ENCODE data around the gene TMEM201.
"Not testable (repeated sequence)": the region's sequence is repeated elsewhere in the genome, so short reads cannot be mapped to it uniquely, and the experiment has no call there.

Gene TMEM201

DNA sequence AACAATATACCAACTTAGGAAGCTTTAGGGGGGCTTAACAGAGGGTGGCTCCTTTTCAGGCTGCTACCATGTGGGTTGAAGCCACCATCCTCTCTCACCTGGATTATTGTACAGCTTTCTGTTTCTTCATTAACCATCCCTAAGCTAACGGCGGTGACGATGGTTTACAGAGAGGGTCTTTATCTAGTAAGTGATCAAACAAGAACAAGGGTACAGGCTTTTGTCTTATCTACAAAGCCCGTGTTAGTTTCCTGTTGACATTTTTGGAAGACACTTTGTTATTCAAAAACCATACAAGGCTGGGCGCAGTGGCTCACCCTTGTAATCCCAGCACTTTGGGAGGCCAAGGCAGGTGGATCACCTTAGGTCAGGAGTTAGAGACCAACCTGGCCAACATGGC lies 29.0 kb upstream of the TMEM201 start:
- H3F3A ChIP-seq (ENCODE audit: insufficient read depth) = peaks cover 4% of the 10 kb centered on the region; the same call in 1 of the 2 replicates
- no peaks in the 10 kb centered on the region for H3K9me3 ChIP-seq (ENCODE audit: insufficient read depth, low read length)
- no peak overlapping the region for H3K4me2 ChIP-seq (ENCODE audit: low read depth, low read length, poor library complexity, severe bottlenecking)
- H3K9me2 ChIP-seq (replicated peaks; ENCODE audit: insufficient read depth, low read length) = no peaks in the 10 kb centered on the region
- H3K4me3 ChIP-seq (ENCODE audit: insufficient read depth, low read length, poor library complexity, severe bottlenecking) = no peak overlapping the region
- TF ChIP-seq, protein P1, sequence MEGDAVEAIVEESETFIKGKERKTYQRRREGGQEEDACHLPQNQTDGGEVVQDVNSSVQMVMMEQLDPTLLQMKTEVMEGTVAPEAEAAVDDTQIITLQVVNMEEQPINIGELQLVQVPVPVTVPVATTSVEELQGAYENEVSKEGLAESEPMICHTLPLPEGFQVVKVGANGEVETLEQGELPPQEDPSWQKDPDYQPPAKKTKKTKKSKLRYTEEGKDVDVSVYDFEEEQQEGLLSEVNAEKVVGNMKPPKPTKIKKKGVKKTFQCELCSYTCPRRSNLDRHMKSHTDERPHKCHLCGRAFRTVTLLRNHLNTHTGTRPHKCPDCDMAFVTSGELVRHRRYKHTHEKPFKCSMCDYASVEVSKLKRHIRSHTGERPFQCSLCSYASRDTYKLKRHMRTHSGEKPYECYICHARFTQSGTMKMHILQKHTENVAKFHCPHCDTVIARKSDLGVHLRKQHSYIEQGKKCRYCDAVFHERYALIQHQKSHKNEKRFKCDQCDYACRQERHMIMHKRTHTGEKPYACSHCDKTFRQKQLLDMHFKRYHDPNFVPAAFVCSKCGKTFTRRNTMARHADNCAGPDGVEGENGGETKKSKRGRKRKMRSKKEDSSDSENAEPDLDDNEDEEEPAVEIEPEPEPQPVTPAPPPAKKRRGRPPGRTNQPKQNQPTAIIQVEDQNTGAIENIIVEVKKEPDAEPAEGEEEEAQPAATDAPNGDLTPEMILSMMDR (IDR thresholded peaks at IDR 0.05; ENCODE audit: insufficient read depth, low read length, poor library complexity, severe bottlenecking) = no peak
- TF ChIP-seq EZH2phosphoT487 (conservative IDR thresholded peaks at IDR 0.05; ENCODE audit: low read length) = no peak
- no peak overlapping the region for H3K27ac ChIP-seq (ENCODE audit: low read depth, low read length)
- H3K9ac ChIP-seq (ENCODE audit: low read length) = no peak overlapping the region
- H3K79me2 ChIP-seq (ENCODE audit: insufficient read depth, low read length) = peaks cover 4% of the 10 kb centered on the region; the same call in 1 of the 2 replicates
- no peaks in the 10 kb centered on the region for H3K27me3 ChIP-seq (ENCODE audit: low read length)
- peaks cover 10% of the 10 kb centered on the region; the same call in 1 of the 2 replicates for H3K36me3 ChIP-seq (ENCODE audit: low read length)
- H2AFZ ChIP-seq (ENCODE audit: low read depth, low read length, severe bottlenecking) = no peak overlapping the region
- H4K20me1 ChIP-seq (ENCODE audit: low read depth, low read length) = 0 out of 2 replicates have a peak, but pooled peaks cover 4% of the 10 kb centered on the region

DNA sequence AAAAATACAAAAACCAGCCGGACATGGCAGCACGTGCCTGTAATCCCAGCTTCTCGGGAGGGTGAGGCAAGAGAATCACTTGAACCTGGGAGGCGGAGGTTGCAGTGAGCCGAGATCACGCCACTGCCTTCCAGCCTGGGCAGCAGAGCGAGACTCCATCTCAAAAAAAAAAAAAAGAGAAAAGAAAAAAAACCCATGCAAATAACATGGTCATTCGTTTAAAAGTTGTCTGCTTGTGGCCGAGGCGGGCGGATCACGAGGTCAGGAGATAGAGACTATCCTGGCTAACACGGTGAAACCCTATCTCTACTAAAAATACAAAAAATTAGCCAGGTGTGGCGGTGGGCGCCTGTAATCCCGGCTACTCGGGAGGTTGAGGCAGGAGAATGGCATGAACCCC lies 28.6 kb upstream of the TMEM201 start:
- H3K36me3 ChIP-seq (ENCODE audit: low read length); H4K20me1 ChIP-seq (ENCODE audit: low read depth, low read length); H3F3A ChIP-seq (ENCODE audit: insufficient read depth); H3K27ac ChIP-seq (ENCODE audit: low read depth, low read length); H3K79me2 ChIP-seq (ENCODE audit: insufficient read depth, low read length); H3K4me2 ChIP-seq (ENCODE audit: low read depth, low read length, poor library complexity, severe bottlenecking); H3K9ac ChIP-seq (ENCODE audit: low read length); H3K4me3 ChIP-seq (ENCODE audit: insufficient read depth, low read length, poor library complexity, severe bottlenecking); H3K27me3 ChIP-seq (ENCODE audit: low read length); H3K9me3 ChIP-seq (ENCODE audit: insufficient read depth, low read length); H3K9me2 ChIP-seq (replicated peaks; ENCODE audit: insufficient read depth, low read length); H2AFZ ChIP-seq (ENCODE audit: low read depth, low read length, severe bottlenecking): not testable (repeated sequence)

DNA sequence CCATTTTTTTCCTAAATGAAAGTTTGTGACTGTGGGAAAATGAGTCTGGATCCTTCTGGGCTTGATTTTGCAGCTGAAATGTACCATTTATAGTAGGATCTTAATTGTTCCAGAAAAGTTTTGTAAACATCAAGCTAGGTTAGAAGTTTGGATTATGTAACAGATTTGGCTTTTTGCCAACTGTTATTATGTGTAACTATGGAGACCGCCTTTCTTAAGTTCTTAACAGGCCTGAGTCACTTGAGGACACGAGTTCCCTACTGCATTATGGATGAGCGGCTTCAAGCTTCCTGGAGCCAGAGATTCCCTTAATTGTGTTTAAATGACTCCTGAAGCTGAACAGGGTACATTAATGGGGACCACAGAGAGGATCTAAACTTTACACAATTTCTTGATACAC lies 27.3 kb upstream of the TMEM201 start:
- H3F3A ChIP-seq (ENCODE audit: insufficient read depth) = peaks cover 4% of the 10 kb centered on the region; the same call in 1 of the 2 replicates
- H3K9me2 ChIP-seq (replicated peaks; ENCODE audit: insufficient read depth, low read length) = no peaks in the 10 kb centered on the region
- H3K9me3 ChIP-seq (ENCODE audit: insufficient read depth, low read length) = no peaks in the 10 kb centered on the region
- H3K27me3 ChIP-seq (ENCODE audit: low read length) = no peaks in the 10 kb centered on the region
- no peak overlapping the region for H2AFZ ChIP-seq (ENCODE audit: low read depth, low read length, severe bottlenecking)
- H3K9ac ChIP-seq (ENCODE audit: low read length) = no peak overlapping the region
- H3K27ac ChIP-seq (ENCODE audit: low read depth, low read length) = no peak overlapping the region
- 0 out of 2 replicates have a peak, but pooled peaks cover 4% of the 10 kb centered on the region for H4K20me1 ChIP-seq (ENCODE audit: low read depth, low read length)
- no peak overlapping the region for H3K4me2 ChIP-seq (ENCODE audit: low read depth, low read length, poor library complexity, severe bottlenecking)
- peaks cover 4% of the 10 kb centered on the region; the same call in 1 of the 2 replicates for H3K36me3 ChIP-seq (ENCODE audit: low read length)
- TF ChIP-seq EZH2phosphoT487 (conservative IDR thresholded peaks at IDR 0.05; ENCODE audit: low read length) = no peak
- TF ChIP-seq, protein P1 (IDR thresholded peaks at IDR 0.05; ENCODE audit: insufficient read depth, low read length, poor library complexity, severe bottlenecking) = no peak
- H3K4me3 ChIP-seq (ENCODE audit: insufficient read depth, low read length, poor library complexity, severe bottlenecking) = no peak overlapping the region
- H3K79me2 ChIP-seq (ENCODE audit: insufficient read depth, low read length) = peaks cover 4% of the 10 kb centered on the region; the same call in 1 of the 2 replicates

DNA sequence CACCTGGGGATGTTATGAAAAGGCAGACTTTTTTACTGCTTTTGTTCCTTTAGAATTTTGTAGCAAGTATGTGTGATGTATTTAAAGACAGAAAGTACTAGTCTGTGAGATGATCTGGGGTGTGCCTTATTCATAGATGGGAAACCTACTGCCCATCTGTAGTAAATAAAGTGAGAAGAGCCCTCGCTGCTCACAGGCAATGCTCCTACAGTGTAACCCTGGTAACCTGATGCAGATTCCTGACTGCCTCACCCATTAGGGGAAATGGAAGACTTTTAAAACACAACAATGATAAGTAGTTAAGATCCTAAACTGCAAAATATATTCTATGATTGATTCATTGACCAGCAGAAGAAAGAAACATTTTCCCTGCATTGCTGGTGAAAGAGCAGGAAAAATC lies 19.4 kb upstream of the TMEM201 start:
- Histone ChIP-seq H3K9me2 (replicated peaks; ENCODE audit: insufficient read depth, low read length) (no peaks in the 10 kb centered on the region), H3K27me3 (ENCODE audit: low read length) (no peaks in the 10 kb centered on the region), H3K79me2 (ENCODE audit: insufficient read depth, low read length) (no peaks in the 10 kb centered on the region), H3K36me3 (ENCODE audit: low read length) (peaks cover 6% of the 10 kb centered on the region; the same call in 1 of the 2 replicates), H3K4me3 (ENCODE audit: insufficient read depth, low read length, poor library complexity, severe bottlenecking) (no peak overlapping the region), H4K20me1 (ENCODE audit: low read depth, low read length) (no peaks in the 10 kb centered on the region), H3K9ac (ENCODE audit: low read length) (no peak overlapping the region), H3K4me2 (ENCODE audit: low read depth, low read length, poor library complexity, severe bottlenecking) (no peak overlapping the region), H3K27ac (ENCODE audit: low read depth, low read length) (no peak overlapping the region), H2AFZ (ENCODE audit: low read depth, low read length, severe bottlenecking) (no peak overlapping the region), H3K9me3 (ENCODE audit: insufficient read depth, low read length) (no peaks in the 10 kb centered on the region), H3F3A (ENCODE audit: insufficient read depth) (no peaks in the 10 kb centered on the region)
- TF ChIP-seq EZH2phosphoT487 (conservative IDR thresholded peaks at IDR 0.05; ENCODE audit: low read length) = no peak
- TF ChIP-seq, protein P1 (IDR thresholded peaks at IDR 0.05; ENCODE audit: insufficient read depth, low read length, poor library complexity, severe bottlenecking) = no peak

DNA sequence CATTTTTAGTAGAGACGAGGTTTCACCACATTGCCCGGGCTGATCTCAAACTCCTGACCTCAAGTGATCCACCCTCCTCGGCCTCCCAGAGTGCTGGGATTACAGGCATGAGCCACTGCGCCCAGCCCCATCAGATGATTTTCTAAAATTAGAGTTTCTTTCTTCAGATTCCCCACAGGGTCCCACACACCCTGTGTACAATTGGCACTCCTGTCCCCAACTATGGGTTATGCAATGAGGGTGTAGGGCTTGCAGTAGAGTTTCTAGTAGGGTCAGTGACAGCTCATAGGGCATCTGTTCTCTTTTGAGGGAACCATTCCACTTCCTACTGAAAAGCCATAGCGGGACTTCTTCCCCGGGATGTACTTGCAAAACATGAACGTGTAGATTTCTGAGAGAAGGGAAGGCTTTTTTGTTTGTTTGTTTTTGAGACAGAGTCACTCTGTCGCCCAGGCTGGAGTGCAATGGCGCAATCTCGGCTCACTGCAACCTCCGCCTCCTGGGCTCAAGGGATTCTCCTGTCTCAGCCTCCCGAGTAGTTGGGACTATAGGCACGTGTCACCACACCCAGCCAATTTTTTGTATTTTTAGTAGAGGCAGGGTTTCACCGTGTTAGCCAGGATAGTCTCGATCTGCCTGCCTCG lies 17.7 kb upstream of the TMEM201 start:
- H3K79me2 ChIP-seq (ENCODE audit: insufficient read depth, low read length); H2AFZ ChIP-seq (ENCODE audit: low read depth, low read length, severe bottlenecking): not testable (repeated sequence)

More for the DNA sequence above, 17.7 kb upstream of the TMEM201 start:
- H3K36me3 ChIP-seq (ENCODE audit: low read length); H3K27me3 ChIP-seq (ENCODE audit: low read length); H3K9me3 ChIP-seq (ENCODE audit: insufficient read depth, low read length); H4K20me1 ChIP-seq (ENCODE audit: low read depth, low read length); H3K27ac ChIP-seq (ENCODE audit: low read depth, low read length); H3K9me2 ChIP-seq (replicated peaks; ENCODE audit: insufficient read depth, low read length); H3K4me3 ChIP-seq (ENCODE audit: insufficient read depth, low read length, poor library complexity, severe bottlenecking); H3F3A ChIP-seq (ENCODE audit: insufficient read depth); H3K4me2 ChIP-seq (ENCODE audit: low read depth, low read length, poor library complexity, severe bottlenecking); H3K9ac ChIP-seq (ENCODE audit: low read length): not testable (repeated sequence)
